ENCODE data around the gene MRPL54. TPM values are rescaled to one million over a fixed set of nuclear protein-coding genes. Genes with fewer than 3 reads are reported as not detected.

The MRPL54 gene
- total RNA-seq, 1 donor from 2014 or later: 51.7 TPM

DNA sequence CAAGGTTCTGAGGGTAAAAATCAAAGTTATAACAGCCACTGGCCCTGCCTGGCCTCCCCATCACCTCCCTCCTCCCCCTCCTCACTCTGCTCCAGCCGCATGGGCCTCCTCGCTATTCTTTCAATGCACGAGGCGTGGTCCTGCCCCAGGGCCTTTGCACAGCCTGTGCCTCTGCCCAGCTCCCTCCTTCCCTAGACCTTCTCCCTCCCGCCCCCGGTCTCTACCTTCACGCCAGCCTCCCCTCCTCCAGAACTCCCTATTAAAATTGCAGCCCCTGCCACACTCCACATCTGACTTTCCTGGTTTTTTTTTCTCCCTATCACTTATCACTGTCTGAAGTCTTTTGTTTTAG lies 6.2 kb downstream of the MRPL54 start:
- DNase-seq (ENCODE audit: low spot score): no peak

DNA sequence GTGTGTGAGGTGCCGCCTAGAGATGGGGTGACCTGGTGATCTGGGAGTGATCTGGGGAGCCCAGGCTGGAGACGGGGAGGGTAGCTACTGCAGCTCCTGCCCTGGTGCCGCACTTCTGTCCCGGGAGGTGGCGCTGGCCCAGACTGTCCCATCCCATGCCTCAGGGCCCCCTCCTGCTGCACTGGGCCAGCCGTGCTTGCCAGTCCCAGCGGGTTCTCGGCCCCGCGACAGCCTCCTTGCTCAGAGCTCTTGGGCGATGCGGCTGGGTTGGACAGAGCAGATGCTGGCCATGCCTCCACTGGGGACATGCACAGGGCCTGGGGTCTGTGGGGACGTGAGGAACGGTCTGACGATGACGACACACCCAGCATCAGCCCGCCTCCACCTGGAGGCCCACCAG lies 7.0 kb downstream of the MRPL54 start:
- DNase-seq (ENCODE audit: low spot score): no peak

DNA sequence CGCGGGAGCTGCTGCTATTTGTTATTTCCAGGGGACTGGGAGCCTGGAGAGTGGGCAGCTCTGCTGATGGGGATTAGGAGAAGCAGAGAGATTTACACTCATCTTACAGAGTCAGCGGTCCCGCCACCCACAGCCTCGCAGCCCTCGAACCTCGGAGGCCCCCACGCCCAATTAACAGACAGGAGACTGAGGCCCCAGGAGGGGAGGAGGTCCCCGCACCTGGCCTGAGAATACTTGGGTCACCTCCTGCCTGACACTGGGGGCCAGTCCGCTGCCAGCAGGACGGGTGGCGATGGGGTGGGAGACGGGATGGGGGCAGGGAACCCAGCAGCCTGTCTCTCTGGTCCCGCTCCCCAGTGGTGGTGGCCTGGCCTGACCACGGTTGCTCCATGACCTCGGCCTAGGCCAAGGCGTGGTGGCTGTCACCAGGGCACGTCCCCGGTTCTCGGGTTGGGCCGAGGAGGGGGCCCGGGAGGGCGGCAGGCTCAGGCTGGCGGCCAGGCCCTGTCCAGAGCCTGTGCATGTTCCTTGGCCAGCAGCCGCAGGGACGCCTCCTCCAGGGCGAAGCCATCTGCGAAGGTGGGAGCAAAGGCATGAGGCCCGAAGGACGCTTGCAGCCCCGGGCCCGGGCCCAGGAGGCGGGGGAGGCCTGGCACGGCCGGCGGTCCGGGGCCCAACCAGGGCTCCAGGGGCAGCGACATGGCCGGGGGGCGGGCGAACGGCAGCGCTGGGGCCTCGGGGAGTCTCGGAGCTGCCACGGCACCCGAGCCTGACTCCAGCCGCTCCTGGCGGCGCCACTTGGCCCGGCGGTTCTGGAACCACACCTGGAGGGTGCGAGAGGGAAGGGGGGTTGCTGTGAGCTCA lies 7.9 kb downstream of the MRPL54 start:
- no peak for DNase-seq (ENCODE audit: low spot score)

DNA sequence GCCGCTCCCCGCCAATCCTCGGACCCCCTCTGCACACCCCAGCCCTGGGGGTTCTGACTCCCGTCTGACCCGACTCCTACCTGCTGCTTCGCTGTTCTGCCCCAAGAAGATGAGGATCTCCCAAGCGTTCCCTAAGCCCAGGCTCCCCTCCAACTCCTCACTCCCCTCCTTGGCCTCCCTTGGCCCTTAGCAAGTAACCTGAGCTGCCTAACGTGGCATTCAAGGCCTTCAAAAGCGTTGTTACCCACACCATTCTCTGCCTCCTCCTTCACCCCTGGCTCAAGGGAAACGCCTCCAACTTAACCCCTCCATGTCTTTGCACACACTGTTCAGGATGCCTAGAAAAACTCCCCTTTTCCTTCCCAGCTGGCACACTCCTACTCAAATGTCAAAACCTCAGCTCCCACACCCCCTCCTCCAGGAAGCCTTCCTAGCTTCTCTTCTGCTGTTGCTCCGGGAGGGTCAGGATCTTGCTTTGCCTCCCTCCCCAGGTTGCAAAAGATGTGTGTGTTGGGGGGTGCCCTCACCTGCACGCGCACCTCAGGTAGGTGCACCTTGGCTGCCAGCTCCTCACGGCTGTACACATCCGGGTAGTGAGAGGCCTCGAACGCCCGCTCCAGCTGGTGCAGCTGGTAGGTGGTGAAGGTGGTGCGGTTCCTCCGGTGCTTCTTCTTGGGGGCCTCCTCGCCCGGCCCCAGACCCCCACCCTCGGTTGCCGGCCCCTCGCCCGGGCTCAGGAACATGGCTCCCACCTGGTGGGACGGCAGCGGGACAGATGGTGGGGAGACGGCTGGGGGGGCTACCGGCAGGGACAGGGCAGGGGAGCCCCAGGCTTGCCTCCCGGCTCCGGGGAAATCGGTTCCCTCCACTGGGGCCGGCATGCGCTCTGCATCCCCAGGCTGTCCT lies 8.8 kb downstream of the MRPL54 start:
- DNase-seq (ENCODE audit: low spot score): no peak

DNA sequence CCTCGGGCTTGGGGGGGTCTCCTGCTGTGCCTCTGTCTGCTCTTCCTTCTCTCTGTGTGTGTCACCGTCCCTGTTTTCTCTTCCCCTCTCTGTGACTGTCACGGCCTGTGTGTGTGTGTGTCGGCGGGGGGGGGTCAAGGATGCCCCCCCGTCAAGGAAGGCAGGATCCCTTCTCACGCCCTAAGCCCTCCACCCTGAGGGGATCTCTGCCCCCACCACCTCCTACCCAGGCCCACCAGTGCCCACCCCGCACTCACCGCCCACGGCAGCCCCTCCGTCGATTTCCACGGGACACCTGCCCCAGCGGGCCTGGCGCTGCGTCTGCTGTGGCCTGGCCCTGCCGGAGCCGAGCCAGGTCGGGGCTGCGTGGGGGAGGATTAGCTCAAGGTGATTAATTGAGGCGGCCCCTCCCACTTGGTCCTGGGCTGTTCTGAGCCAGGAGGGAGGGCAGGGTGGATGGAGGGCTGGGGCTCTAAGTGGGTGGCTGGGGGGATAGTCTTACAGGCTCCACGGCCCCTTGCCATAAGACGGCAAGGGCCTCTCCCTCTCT lies 9.5 kb downstream of the MRPL54 start, which contains the start of gene RAX2:
Gene RAX2, minus strand, starts transcription at position 323 of the 550 bp plus-strand sequence. CDS start 486 bp downstream, outside the sequence.
- no peak for DNase-seq (ENCODE audit: low spot score)

DNA sequence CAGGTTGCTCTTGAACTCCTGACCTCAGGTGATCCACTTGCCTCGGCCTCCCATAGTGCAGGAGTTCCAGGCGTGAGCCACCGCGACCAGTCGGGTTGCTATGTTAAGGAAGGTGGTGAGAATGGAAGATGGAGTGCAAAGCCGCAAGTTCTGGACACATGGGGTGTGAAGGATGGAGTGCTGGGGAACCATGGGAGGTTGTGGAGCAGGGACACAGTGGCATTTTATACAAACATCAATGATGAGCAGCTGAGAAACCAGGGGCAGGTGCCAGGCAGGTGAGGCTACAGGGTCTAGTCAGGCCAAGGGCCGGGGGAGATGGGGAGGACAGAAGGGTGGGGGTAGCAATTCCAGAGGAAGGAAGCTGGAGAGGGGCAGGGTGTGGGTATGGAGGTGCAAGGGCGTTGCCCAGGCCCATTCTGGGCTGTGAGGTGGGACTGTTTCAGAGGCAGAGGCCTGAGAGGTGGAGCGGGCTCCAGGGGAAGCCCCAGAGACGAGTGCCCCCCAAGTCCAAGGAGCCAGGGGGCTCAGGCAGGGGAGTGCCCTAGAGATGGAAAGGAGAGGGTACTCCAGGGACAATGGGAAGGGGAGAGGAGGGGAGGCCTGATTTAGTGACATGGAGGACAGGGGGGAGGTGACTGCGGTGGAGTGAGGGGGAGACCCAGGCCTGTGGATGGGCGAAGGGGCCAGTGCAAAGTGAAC lies 11.5 kb downstream of the MRPL54 start:
- DNase-seq (ENCODE audit: low spot score): no peak

DNA sequence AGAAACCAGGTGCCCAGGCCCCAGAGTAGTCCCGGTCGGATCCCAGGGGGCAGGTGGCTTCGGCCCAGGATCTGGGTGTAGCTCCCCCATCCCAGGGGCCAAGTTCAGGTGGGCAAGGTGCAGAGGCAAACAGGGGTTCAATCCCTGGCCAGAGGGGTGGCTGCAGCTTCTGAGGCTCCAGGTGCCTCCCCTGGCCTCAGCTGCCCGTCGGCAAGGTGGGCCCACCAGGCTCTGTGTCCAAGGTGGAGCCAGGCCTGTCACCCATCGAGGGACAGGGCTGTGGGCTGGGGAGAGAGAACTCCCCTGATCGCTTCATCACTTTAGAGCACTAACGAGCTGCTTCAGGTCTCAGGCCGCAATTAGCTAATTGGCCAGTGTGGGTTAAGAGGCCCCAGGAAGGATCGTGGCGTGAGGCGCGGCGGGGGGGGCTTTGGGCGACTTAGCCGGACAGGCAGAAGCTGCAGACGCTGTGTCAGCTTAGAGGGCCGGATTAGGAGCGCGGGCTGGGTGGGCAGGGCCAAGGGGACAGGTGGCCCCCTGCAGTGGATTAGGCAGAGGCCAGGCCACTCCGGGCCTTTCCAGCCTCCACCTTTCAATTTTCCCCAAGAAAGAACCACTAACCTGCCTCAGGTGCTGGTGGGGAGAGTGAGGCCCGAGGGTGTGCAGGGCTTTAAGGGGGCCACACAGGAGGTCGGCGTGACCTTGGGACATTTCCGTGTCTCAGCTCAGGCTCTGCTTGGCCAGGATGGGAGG lies 12.3 kb downstream of the MRPL54 start:
- no peak for DNase-seq (ENCODE audit: low spot score)

DNA sequence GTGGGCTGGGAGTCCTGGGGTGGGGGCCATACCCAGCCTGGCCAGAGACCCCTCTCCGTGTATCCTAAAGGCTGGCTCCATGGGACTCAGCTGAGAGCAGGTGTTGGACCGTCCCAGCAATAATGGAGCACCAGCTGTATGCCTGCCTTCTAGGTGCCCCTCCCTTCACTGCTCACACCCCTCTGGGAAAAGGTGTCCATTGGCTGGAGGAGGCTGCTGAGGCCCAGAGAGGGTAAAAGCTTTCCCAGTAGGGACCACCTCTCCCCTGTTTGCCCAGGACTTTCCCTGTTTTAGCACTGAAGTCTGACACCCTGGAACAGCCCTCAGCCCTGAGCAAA lies 12.9 kb downstream of the MRPL54 start:
- no peak for DNase-seq (ENCODE audit: low spot score)

DNA sequence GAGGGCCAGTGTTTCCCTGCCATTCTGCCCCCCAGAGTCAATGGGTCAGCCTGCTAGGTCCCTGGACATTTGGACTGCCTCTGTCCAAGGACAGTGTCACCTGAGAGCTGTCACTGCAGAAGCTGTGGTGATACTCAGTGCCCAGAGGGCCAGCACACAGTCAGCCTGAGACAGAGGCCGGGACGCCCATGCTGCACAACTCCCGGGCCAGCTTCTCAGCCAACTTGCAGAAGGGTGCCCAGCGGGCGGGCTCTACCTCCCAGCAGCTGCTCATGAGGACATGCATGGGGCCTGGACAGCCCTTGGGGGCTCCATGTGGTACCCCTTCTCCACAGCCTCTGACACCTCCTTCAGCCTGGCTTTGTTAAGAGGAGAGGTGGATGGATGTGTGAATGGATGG lies 13.3 kb downstream of the MRPL54 start:
- DNase-seq (ENCODE audit: low spot score): no peak

DNA sequence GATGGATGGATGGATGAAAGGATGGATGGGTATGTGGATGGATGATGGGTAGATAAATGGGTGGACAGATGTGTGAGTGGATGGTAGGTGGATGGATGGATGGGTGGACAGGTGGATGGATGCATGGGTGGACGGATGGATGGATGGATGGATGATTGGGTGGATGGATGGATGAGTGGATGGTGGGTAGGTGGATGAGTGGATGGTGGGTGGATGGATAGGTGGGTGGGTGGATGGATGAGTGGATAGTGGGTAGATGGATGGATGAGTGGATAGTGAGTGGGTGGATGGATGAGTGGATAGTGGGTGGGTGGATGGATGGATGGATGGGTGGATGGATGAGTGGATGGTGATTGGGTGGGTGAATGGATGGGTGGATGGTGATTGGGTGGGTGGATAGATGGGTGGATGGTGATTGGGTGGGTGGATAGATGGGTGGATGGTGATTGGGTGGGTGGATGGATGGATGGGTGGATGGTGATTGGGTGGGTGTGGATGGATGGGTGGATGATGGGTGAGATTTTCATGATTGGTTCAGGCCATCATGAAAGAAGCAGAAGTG lies 14.1 kb downstream of the MRPL54 start:
- DNase-seq (ENCODE audit: low spot score): no peak

DNA sequence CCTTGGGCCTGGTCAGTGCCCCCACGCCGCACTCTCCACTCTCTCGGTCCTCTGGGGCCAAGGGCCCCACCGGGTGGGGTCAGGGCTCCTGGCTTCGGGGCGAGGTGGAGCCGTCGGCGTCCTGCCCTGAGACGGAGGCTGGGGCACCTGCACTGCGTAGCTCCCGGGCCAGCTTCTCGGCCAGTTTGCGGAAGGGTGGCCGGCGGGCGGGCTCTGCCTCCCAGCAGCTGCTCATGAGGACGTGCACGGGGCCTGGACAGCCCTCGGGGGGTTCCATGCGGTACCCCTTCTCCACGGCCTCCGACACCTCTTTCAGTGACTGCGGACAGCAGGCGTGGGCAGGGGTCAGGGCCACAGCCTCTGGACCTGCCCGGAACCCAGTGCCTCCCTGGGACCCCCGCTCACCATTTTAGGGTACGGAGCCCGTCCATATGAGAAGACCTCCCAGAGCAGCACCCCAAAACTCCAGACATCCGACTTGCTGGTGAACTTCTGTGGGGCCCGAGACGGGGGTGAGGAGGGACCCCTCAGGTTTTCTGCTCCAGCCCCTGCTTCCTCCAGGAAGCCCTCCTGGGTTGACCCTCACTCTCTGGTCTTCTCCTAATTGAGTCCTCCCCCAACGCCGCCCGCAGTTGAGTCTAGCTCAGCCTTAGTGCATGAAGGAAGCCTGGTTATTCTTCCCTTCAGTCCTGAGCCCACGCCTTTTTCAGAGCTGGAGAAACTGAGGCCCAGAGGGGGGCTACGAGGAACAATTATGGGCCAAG lies 15.8 kb downstream of the MRPL54 start:
- no peak for DNase-seq (ENCODE audit: low spot score)

DNA sequence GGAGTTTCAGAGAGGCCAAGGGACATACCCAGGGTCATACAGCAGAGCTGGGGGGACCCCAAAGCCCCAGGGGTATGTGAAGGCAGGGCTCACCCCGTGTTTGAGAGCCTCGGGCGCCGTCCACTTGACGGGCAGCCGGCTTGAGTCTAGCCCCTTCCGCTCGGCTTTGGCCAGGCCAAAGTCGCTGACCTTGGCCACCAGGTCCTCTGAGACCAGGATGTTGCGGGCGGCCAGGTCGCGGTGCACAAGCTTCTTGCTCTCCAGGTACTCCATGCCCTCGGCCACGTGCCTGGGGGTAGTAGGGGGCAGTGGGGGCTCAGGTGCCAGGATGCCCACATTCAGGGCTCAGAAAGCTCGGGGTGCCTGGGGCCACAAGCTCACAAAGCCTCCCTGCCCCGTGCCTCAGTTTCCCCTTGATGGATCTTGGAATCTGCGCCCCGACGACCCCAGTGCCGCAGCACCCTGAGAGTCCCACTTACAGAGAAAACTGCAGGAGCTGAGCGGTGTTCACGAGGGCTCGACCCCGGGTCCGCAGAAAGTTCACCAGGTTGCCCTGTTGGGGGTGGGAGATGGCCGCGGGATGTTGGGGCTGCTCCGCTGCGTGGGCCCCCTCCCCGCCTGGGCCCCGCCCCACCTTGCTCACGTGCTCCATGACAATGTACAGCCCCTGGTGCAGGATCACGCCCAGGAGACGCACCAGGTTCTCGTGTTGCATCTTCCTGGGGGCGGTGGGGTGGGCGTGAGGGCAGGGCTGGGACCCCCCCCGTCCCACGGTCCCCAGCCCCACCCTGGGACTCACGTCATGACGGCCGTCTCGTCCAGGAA lies 16.6 kb downstream of the MRPL54 start:
- DNase-seq (ENCODE audit: low spot score): no peak

DNA sequence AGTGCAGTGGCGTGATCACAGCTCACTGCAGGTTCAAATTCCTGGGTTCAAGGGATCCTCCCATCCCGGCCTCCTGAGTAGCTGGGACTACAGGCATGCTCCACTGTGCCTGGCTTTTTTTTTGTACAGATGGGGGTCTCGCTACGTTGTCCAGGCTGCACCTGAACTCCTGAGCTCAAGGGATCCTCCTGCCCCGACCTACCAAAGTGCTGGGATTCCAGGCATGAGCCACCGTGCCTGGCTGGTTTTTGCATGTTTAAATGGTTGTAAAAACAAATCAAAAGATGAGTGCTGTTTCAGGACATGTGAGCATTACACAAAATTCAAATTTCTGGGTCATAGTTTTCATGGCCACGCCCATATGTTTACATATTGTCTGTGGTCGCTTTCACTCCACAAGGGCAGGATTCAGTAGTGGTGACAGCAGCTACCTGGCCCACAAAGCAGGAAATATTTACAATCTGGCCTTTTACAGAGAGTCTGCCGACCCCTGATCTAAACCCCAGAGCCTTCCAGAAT lies 18.4 kb downstream of the MRPL54 start:
- DNase-seq (ENCODE audit: low spot score): no peak

DNA sequence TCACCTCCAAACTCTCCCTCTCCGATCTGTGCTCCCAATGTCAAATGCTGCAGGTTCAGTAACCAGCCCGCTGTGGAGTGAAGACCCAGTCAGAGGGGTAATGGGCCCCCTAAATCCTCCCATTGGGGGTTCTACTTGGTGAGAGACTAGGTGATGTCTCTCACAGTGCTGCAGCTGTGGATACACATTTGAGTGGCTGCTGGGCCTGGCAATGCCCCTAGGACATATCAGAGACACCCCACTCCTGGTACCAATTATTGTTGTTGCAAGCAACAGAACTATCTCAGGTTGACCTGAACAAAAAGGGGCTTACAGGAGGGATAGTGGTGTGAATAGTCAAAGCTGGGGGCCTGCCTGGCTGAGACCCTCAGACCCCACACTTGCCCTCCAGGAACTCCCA lies 19.1 kb downstream of the MRPL54 start:
- DNase-seq (ENCODE audit: low spot score): no peak

DNA sequence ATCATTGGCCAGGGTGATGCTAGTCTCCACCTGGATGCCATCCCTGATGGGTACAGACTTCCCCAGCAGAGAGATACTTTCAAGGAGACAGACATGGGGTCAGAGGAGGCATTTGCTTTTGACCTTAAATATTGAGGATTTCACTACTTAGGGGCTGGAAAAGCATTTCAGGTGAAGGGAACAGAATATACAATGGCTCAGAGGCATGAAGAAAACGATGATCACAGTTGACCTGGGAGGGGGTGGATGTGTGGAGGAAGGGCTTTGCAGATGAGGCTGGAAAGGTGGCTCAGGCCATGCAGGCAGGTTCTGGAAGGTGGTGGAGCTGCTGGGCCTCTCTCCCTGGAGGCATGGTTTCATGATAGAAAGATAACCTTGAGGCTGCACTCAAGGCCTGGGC lies 19.8 kb downstream of the MRPL54 start:
- no peak for DNase-seq (ENCODE audit: low spot score)

DNA sequence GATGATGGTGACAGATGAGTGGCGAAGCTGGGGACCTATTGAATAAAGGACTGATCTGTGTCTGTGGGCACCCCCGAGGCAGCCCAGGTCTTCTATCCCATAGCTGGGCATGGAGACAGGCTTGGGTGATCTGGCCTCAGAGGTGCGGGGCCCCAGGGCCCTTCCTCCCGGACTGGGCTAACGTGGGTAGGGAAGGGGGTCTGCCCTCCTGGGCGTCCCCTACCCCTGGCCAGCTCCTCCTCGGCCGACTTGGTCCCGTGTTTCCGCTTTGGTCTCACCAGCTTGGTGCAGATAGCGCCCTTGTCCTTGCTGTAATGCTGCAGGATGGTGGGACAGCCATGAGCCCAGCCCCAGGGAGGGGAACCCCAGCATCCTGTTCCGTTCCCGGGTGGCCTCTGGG lies 20.4 kb downstream of the MRPL54 start:
- DNase-seq (ENCODE audit: low spot score): no peak

DNA sequence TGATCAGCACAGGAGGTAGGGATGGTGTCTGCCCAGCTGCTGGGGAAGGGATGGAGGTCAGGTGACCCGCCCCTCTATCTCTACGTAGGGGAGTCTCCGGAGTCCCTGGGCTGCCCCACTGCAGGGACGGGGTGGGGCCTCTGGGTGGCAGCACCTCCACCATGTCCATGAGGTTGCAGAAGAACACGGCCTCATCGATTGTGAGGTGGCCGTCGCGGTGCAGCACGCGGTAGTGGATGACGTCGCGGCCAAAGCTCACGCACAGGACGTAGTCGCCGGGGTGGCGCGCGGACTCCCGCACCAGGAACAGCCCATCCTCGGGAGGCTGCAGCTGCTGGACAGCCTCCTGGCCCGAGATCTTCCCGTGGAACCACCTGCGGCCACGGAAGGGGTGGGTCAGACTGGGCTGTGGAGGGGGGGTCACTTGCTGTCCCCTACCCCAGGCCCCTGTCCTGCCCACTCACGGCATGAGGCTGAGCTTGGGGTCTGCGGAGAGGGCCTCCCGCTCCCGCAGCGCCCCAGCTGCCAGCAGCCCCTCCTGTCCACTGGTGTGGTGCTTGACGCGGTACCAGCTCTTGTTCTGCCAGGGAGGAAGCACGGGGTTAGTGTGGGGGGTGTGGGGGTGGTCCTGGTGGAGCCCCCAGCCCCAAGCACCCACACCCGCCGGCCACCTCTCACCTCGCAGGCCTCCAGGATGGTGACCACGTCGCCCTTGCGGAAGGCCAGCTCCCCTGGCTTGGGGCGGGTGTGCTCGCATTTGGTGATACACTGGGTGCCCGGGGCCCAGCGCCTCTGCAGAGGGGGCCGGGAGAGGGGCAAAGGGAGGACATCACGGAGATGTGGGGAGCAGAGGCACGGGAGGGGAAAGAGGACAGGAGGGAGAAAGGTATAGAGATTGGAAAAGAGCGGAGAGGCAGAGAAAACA lies 21.4 kb downstream of the MRPL54 start:
- no peak for DNase-seq (ENCODE audit: low spot score)
